Measurements from ENCODE around the gene RANBP9. TPM values are rescaled to one million over a fixed set of nuclear protein-coding genes. Genes with fewer than 3 reads are reported as not detected.
A peak's percentile ranks its signal among the peaks of the same experiment; 100 is the strongest.

Gene RANBP9
- total RNA-seq, 2 donors from 2014 or later: 43.7 to 45.4 TPM

- no peaks in the 10 kb centered on the region for H3K36me3 ChIP-seq (ENCODE audit: control insufficient read depth, insufficient read depth, low read length)
- no peak overlapping the region for H3K27ac ChIP-seq (ENCODE audit: low read depth, low read length)
- H3K4me3 ChIP-seq (ENCODE audit: low read length): no peak overlapping the region
- no peak for DNase-seq
- no peaks in the 10 kb centered on the region for H3K36me3 Mint-ChIP-seq (ENCODE audit: low read depth)
- H3K27me3 Mint-ChIP-seq (ENCODE audit: insufficient read depth): no peaks in the 10 kb centered on the region
- no peaks in the 10 kb centered on the region for H3K9me3 Mint-ChIP-seq
- no peaks in the 10 kb centered on the region for H3K27me3 ChIP-seq (ENCODE audit: control insufficient read depth, insufficient read depth, low read length, poor library complexity, severe bottlenecking)
- H3K27ac Mint-ChIP-seq: peak overlapping the region; percentile 8
- no peaks in the 10 kb centered on the region for H3K9me3 ChIP-seq (ENCODE audit: control insufficient read depth, low read length)
- 98 to 100% methylated on average over 1 to 2 of the region's 2 CpGs for WGBS, 2 experiments (ENCODE audit: insufficient coverage in 1 of 2, insufficient read length in 1 of 2)
- no peak overlapping the region for H3K9ac ChIP-seq (ENCODE audit: extremely low read depth, low read length, poor library complexity, severe bottlenecking)
- H3K4me1 ChIP-seq (ENCODE audit: control insufficient read depth, insufficient read depth, low read length): no peaks in the 10 kb centered on the region
- TF ChIP-seq CTCF (conservative IDR thresholded peaks at IDR 0.05): no peak
- H3K4me1 Mint-ChIP-seq: peaks cover 24% of the 10 kb centered on the region
- no peak overlapping the region for H3K4me3 Mint-ChIP-seq
Observed at GRCh38 chr6:13661647-13662046, 50.0 kb downstream of the RANBP9 start.

- Histone ChIP-seq H3K9me3 (ENCODE audit: control insufficient read depth, low read length) (no peaks in the 10 kb centered on the region), H3K9ac (ENCODE audit: extremely low read depth, low read length, poor library complexity, severe bottlenecking) (no peak overlapping the region), H3K4me3 (ENCODE audit: low read length) (no peak overlapping the region), H3K27ac (ENCODE audit: low read depth, low read length) (no peak overlapping the region), H3K27me3 (ENCODE audit: control insufficient read depth, insufficient read depth, low read length, poor library complexity, severe bottlenecking) (no peaks in the 10 kb centered on the region), H3K36me3 (ENCODE audit: control insufficient read depth, insufficient read depth, low read length) (no peaks in the 10 kb centered on the region), H3K4me1 (ENCODE audit: control insufficient read depth, insufficient read depth, low read length) (no peaks in the 10 kb centered on the region)
- H3K9me3 Mint-ChIP-seq: no peaks in the 10 kb centered on the region
- no peak for TF ChIP-seq CTCF (conservative IDR thresholded peaks at IDR 0.05)
- H3K27ac Mint-ChIP-seq: no peak overlapping the region
- H3K4me3 Mint-ChIP-seq: no peak overlapping the region
- 93 to 100% methylated on average over 1 of the region's 1 CpG for WGBS, 2 experiments (ENCODE audit: insufficient coverage in 1 of 2, insufficient read length in 1 of 2)
- H3K4me1 Mint-ChIP-seq: peaks cover 22% of the 10 kb centered on the region
- peaks cover 3% of the 10 kb centered on the region for H3K36me3 Mint-ChIP-seq (ENCODE audit: low read depth)
- DNase-seq: no peak
- H3K27me3 Mint-ChIP-seq (ENCODE audit: insufficient read depth): no peaks in the 10 kb centered on the region
Observed at GRCh38 chr6:13660893-13661292, 50.7 kb downstream of the RANBP9 start.

- Mint-ChIP-seq H3K27ac (peak overlapping the region; percentile 48), H3K27me3 (ENCODE audit: insufficient read depth) (no peaks in the 10 kb centered on the region), H3K4me1 (peaks cover 26% of the 10 kb centered on the region), H3K36me3 (ENCODE audit: low read depth) (peaks cover 7% of the 10 kb centered on the region), H3K9me3 (no peaks in the 10 kb centered on the region), H3K4me3 (no peak overlapping the region)
- DNase-seq: no peak
- H3K27me3 ChIP-seq (ENCODE audit: control insufficient read depth, insufficient read depth, low read length, poor library complexity, severe bottlenecking): no peaks in the 10 kb centered on the region
- H3K36me3 ChIP-seq (ENCODE audit: control insufficient read depth, insufficient read depth, low read length): no peaks in the 10 kb centered on the region
- H3K27ac ChIP-seq (ENCODE audit: low read depth, low read length): no peak overlapping the region
- no peak for TF ChIP-seq CTCF (conservative IDR thresholded peaks at IDR 0.05)
- H3K9me3 ChIP-seq (ENCODE audit: control insufficient read depth, low read length): no peaks in the 10 kb centered on the region
- no peaks in the 10 kb centered on the region for H3K4me1 ChIP-seq (ENCODE audit: control insufficient read depth, insufficient read depth, low read length)
- H3K9ac ChIP-seq (ENCODE audit: extremely low read depth, low read length, poor library complexity, severe bottlenecking): no peak overlapping the region
- 100% methylated on average over 1 of the region's 1 CpG; no CpG with 5 or more reads in 1 of the 2 experiments for WGBS, 2 experiments (ENCODE audit: insufficient coverage in 1 of 2, insufficient read length in 1 of 2)
- no peak overlapping the region for H3K4me3 ChIP-seq (ENCODE audit: low read length)
Observed at GRCh38 chr6:13660273-13660672, 51.4 kb downstream of the RANBP9 start.

Measured in endodermal cell (in vitro differentiated cells).